BJ (cell line): ENCODE data around the gene WNT11. TPM values are rescaled to one million over a fixed set of nuclear protein-coding genes. Genes with fewer than 3 reads are reported as not detected.

Experiments
- CTCF ChIA-PET: fragments of 350-600 bp; formaldehyde crosslinking; extraction: SDS; loops from one replicate; lab custom pipeline; 2021; ENCODE audit warnings: antibody characterized with exemption, inconsistent platforms; lab: Yijun Ruan, JAX
- POLR2A ChIA-PET: fragments of 300-600 bp; sonication (Branson Sonifier 250); formaldehyde crosslinking; extraction: SDS; loops from one replicate; lab custom pipeline; 2021; ENCODE audit warnings: antibody characterized with exemption; lab: Charles Lee
- DNase-seq: peaks from one replicate; pipeline ENCODE4 v3.0.0-alpha.2; 2011; ENCODE audit warnings: low read depth
- H3K27me3 ChIP-seq: 2 replicates; pipeline ENCODE4 v1.6.0; 2011; ENCODE audit warnings: low read length; ENCODE audit not compliant: control insufficient read depth, insufficient read depth
- H3K36me3 ChIP-seq: 2 replicates; pipeline ENCODE4 v1.5.1; 2011; ENCODE audit warnings: low read length; ENCODE audit not compliant: control insufficient read depth, insufficient read depth
- H3K4me3 ChIP-seq: 2 replicates; pipeline ENCODE4 v1.5.1; 2011; ENCODE audit warnings: low read depth, mild to moderate bottlenecking, control low read depth, low read length
- polyA plus RNA-seq: library from polyadenylated mRNA; depleted of rRNA; stranded (reverse); fragments of >200 nt; gene quantifications from 2 replicates; pipeline ENCODE4 v1.2.3, GENCODE V29; 2011
- TF ChIP-seq, protein P1 (sequence below): IDR thresholded peaks from 2 replicates; pipeline ENCODE4 v1.5.1; 2011; ENCODE audit warnings: low read depth, mild to moderate bottlenecking, control low read depth, inconsistent platforms, low read length, moderate library complexity; ENCODE audit not compliant: insufficient read depth

The WNT11 gene
- polyA plus RNA-seq, 1 experiment = 0.25 TPM

GRCh38 chr11:76167590-76167989, 38.7 kb downstream of the WNT11 start:
- H3K27me3 ChIP-seq = peaks cover 6% of the 10 kb centered on the region
- H3K36me3 ChIP-seq = no peaks in the 10 kb centered on the region
- no peak overlapping the region for H3K4me3 ChIP-seq
- DNase-seq = no peak
- ChIA-PET CTCF (interaction anchor here (0.7 kb wide), 1 partner anchor 148 kb away, joined by 3 read pairs; no protein-coding TSS in a partner anchor), POLR2A (no interaction called here)
- TF ChIP-seq, protein P1, sequence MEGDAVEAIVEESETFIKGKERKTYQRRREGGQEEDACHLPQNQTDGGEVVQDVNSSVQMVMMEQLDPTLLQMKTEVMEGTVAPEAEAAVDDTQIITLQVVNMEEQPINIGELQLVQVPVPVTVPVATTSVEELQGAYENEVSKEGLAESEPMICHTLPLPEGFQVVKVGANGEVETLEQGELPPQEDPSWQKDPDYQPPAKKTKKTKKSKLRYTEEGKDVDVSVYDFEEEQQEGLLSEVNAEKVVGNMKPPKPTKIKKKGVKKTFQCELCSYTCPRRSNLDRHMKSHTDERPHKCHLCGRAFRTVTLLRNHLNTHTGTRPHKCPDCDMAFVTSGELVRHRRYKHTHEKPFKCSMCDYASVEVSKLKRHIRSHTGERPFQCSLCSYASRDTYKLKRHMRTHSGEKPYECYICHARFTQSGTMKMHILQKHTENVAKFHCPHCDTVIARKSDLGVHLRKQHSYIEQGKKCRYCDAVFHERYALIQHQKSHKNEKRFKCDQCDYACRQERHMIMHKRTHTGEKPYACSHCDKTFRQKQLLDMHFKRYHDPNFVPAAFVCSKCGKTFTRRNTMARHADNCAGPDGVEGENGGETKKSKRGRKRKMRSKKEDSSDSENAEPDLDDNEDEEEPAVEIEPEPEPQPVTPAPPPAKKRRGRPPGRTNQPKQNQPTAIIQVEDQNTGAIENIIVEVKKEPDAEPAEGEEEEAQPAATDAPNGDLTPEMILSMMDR = no peak

DNA sequence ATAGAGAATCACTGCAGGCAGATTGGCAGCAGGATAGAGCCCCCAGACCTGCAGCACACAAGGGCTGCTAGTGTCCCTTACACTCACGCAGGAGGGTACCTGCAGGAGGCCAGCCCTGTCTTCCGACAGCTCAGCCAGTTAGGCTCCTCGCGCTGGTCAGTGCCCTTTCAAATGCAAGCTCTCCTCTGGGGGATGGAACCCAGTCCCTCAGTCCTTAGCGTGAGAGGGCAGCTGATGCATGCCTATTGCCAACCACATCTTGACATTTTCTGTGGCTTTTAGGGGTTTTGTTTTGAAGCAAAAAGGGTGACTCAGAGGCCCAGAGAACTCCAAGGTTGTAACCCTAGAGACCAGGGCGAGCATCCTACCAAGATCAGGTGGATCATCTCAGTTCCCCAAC, 40.0 kb downstream of the WNT11 start:
- no peak overlapping the region for H3K4me3 ChIP-seq
- TF ChIP-seq, protein P1 = no peak
- POLR2A ChIA-PET = no interaction called here
- H3K27me3 ChIP-seq = peaks cover 4% of the 10 kb centered on the region
- CTCF ChIA-PET = interaction anchor here (0.9 kb wide), 1 partner anchor 13 kb away, joined by 4 read pairs; no protein-coding TSS in a partner anchor
- no peaks in the 10 kb centered on the region for H3K36me3 ChIP-seq
- DNase-seq = no peak

GRCh38 chr11:76164861-76165751, 41.2 kb downstream of the WNT11 start:
- TF ChIP-seq, protein P1 = no peak
- no peak overlapping the region for H3K4me3 ChIP-seq
- CTCF ChIA-PET = interaction anchor here (0.9 kb wide), 1 partner anchor 12 kb away, joined by 4 read pairs; no protein-coding TSS in a partner anchor
- H3K36me3 ChIP-seq = no peaks in the 10 kb centered on the region
- POLR2A ChIA-PET = no interaction called here
- DNase-seq = no peak
- H3K27me3 ChIP-seq = peaks cover 4% of the 10 kb centered on the region

DNA sequence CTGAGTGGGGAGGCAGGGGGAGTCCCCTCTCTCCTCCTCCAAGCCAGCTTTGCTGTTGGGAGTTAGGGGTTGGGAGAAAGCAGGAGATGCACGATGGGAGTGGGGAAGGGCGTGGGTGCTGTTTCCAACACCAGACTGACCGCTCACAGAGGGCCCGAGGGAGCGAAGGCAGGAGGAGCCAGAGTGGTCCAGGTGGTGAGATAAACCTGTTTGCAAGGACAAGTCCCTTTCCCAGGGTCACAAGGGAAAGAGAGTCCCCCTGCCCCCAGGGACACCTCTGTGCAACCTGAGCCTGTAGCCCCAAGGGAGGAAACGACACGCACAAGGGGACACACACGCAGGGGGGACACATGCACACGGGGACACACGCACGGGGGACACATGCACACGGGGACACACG, 42.2 kb downstream of the WNT11 start:
- TF ChIP-seq, protein P1 = no peak
- CTCF ChIA-PET = no interaction called here
- POLR2A ChIA-PET = no interaction called here
- Histone ChIP-seq H3K36me3 (no peaks in the 10 kb centered on the region), H3K27me3 (peaks cover 5% of the 10 kb centered on the region), H3K4me3 (no peak overlapping the region)
- DNase-seq = no peak

- ChIA-PET CTCF (no interaction called here), POLR2A (no interaction called here)
- DNase-seq = no peak
- H3K36me3 ChIP-seq = no peaks in the 10 kb centered on the region
- TF ChIP-seq, protein P1 = no peak
- H3K27me3 ChIP-seq = peaks cover 5% of the 10 kb centered on the region
- H3K4me3 ChIP-seq = no peak overlapping the region
These were observed 42.9 kb downstream of the WNT11 start for GRCh38 chr11:76163289-76163880.
